ENCODE measurements around the gene HSD3B2.

The HSD3B2 gene

DNA sequence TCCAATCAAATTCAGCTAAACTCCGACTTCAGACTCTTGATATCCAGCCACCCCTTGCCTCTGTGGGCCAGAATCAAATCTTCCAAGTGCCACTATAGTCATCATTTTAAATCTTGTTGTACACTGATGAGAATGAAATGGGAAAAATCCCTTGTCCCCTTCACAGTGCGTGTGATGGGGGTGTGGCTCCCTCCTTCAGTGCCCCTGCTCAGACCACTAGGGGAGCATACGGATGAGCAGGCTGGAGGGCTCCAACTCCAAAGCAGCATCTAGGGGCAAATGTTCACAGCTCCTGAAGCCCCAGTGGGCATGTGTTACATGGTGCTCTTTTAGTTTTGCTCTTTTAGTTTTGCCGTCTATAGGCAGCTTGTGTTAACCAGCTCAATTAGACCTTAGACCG, 56.6 kb downstream of the HSD3B2 start:
- H3K27ac ChIP-seq = no peak overlapping the region
- no peaks in the 10 kb centered on the region for H3K79me2 ChIP-seq
- H3K36me3 ChIP-seq (ENCODE audit: control insufficient read depth, insufficient read depth, low read length) = no peaks in the 10 kb centered on the region
- no peak overlapping the region for H2AFZ ChIP-seq
- H3K27me3 ChIP-seq (ENCODE audit: control insufficient read depth, insufficient read depth, low read length) = no peaks in the 10 kb centered on the region
- no peaks in the 10 kb centered on the region for H3K9me3 ChIP-seq (ENCODE audit: control insufficient read depth, low read length)
- H3K9ac ChIP-seq = no peak overlapping the region
- no peak overlapping the region for H3K4me2 ChIP-seq (ENCODE audit: low read length)
- TF ChIP-seq, protein P1, sequence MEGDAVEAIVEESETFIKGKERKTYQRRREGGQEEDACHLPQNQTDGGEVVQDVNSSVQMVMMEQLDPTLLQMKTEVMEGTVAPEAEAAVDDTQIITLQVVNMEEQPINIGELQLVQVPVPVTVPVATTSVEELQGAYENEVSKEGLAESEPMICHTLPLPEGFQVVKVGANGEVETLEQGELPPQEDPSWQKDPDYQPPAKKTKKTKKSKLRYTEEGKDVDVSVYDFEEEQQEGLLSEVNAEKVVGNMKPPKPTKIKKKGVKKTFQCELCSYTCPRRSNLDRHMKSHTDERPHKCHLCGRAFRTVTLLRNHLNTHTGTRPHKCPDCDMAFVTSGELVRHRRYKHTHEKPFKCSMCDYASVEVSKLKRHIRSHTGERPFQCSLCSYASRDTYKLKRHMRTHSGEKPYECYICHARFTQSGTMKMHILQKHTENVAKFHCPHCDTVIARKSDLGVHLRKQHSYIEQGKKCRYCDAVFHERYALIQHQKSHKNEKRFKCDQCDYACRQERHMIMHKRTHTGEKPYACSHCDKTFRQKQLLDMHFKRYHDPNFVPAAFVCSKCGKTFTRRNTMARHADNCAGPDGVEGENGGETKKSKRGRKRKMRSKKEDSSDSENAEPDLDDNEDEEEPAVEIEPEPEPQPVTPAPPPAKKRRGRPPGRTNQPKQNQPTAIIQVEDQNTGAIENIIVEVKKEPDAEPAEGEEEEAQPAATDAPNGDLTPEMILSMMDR (IDR thresholded peaks at IDR 0.05) = no peak
- no peaks in the 10 kb centered on the region for H3K4me1 ChIP-seq
- no peak overlapping the region for H3K4me3 ChIP-seq (ENCODE audit: low read depth, low read length)

DNA sequence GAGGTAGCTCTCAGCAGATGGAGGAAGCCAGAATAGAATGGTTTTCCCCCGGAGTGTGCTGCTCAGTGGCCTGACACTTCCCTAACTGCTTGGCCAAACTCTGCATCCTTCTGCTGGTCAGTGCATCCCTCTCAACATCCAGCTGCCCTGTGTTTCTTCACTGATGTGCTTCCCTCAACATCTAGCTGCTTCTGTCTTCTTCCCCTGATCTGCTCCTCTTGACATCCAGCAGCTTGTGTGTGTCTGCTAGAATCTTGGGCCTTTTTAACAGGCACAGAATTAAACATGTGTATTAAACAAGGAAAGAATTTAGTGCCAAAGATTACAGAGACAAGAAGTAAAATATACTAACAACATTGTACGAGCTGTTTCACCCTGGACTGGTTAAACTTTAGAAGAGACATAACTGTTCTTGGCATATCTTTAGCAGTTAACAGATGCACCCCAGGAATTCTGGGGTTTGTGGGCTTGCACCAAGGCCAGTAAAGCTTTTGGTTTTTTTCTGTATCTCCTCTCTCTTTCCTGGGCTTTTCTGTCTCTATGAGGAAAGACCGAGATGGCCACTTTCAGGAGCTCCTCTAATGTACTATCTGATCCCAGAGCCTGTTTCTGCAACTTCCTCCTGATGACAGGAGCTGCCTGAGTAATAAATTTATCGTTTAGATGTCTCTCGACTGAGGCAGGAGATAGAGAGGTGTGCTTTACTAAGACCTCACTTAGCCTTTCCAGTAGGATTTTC, 57.3 kb downstream of the HSD3B2 start:
- TF ChIP-seq, protein P1 (IDR thresholded peaks at IDR 0.05) = no peak
- H3K4me2 ChIP-seq (ENCODE audit: low read length) = no peak overlapping the region
- H3K36me3 ChIP-seq (ENCODE audit: control insufficient read depth, insufficient read depth, low read length) = no peaks in the 10 kb centered on the region
- no peak overlapping the region for H2AFZ ChIP-seq
- no peaks in the 10 kb centered on the region for H3K9me3 ChIP-seq (ENCODE audit: control insufficient read depth, low read length)
- no peak overlapping the region for H3K9ac ChIP-seq
- no peak overlapping the region for H3K4me3 ChIP-seq (ENCODE audit: low read depth, low read length)
- no peak overlapping the region for H3K27ac ChIP-seq
- H3K27me3 ChIP-seq (ENCODE audit: control insufficient read depth, insufficient read depth, low read length) = no peaks in the 10 kb centered on the region
- no peaks in the 10 kb centered on the region for H3K79me2 ChIP-seq
- no peaks in the 10 kb centered on the region for H3K4me1 ChIP-seq

Data from parathyroid adenoma (tissue), 2 donors.